ENCODE data around the gene DNAJC2.
"Not testable (repeated sequence)": the region's sequence is repeated elsewhere in the genome, so short reads cannot be mapped to it uniquely, and the experiment has no call there.

The DNAJC2 gene

GRCh38 chr7:103341466-103341865, 3.1 kb downstream of the DNAJC2 start:
- DNase-seq, result no peak

GRCh38 chr7:103338864-103339263, 5.7 kb downstream of the DNAJC2 start:
- DNase-seq, result no peak

GRCh38 chr7:103336761-103337160, 7.8 kb downstream of the DNAJC2 start:
- DNase-seq, result no peak

- DNase-seq, result no peak
Measured at GRCh38 chr7:103325744-103326143, 18.8 kb downstream of the DNAJC2 start.

GRCh38 chr7:103317009-103317408, 27.6 kb downstream of the DNAJC2 start:
- no peak for DNase-seq

- no peak for DNase-seq
Measured at GRCh38 chr7:103316380-103316941, 28.1 kb downstream of the DNAJC2 start.

- no peak for DNase-seq
Measured at GRCh38 chr7:103314852-103315251, 29.7 kb downstream of the DNAJC2 start.

- DNase-seq, result no peak
Measured at GRCh38 chr7:103307503-103308231, 36.9 kb downstream of the DNAJC2 start.

GRCh38 chr7:103301441-103301840, 43.1 kb downstream of the DNAJC2 start:
- DNase-seq, result no peak

- DNase-seq, result no peak
Measured at GRCh38 chr7:103299660-103300059, 44.9 kb downstream of the DNAJC2 start.

GRCh38 chr7:103297837-103298179, 46.8 kb downstream of the DNAJC2 start:
- DNase-seq, result no peak

GRCh38 chr7:103296901-103297836, 47.4 kb downstream of the DNAJC2 start, which contains the start of gene PMPCB:
TSS of gene PMPCB (plus strand) at chr7:103297435. CDS start at chr7:103297460, 25 bp downstream.
- DNase-seq, result peak; percentile 27

- DNase-seq, result no peak
Measured at GRCh38 chr7:103293526-103293925, 51.0 kb downstream of the DNAJC2 start.

- no peak for DNase-seq
Measured at GRCh38 chr7:103292122-103292521, 52.4 kb downstream of the DNAJC2 start.

GRCh38 chr7:103282802-103283427, 61.7 kb downstream of the DNAJC2 start:
- not testable (repeated sequence) for DNase-seq

- not testable (repeated sequence) for DNase-seq
Measured at GRCh38 chr7:103280803-103281155, 63.8 kb downstream of the DNAJC2 start.

GRCh38 chr7:103279963-103280802, 64.4 kb downstream of the DNAJC2 start:
- DNase-seq, result not testable (repeated sequence)

- not testable (repeated sequence) for DNase-seq
Measured at GRCh38 chr7:103279636-103279962, 65.0 kb downstream of the DNAJC2 start.

- DNase-seq, result not testable (repeated sequence)
Measured at GRCh38 chr7:103278195-103278594, 66.4 kb downstream of the DNAJC2 start.

- DNase-seq, result not testable (repeated sequence)
Measured at GRCh38 chr7:103274867-103275266, 69.7 kb downstream of the DNAJC2 start.

- DNase-seq, result not testable (repeated sequence)
Measured at GRCh38 chr7:103273374-103273773, 71.2 kb downstream of the DNAJC2 start.

- not testable (repeated sequence) for DNase-seq
Measured at GRCh38 chr7:103266229-103266628, 78.3 kb downstream of the DNAJC2 start.
